Measurements from ENCODE around the gene LMAN2L.

GRCh38 chr2:96683972-96684820 is 55.7 kb downstream of the LMAN2L start:
- TF ChIP-seq POLR2A (IDR thresholded peaks at IDR 0.05) (no peak), CTCF (IDR thresholded peaks at IDR 0.05) (no peak)
